Activated B cell treated with CpG ODN at 0.5 μM for 24 hours (primary cell): ENCODE data around the gene COL4A1. TPM values are rescaled to one million over a fixed set of nuclear protein-coding genes. Genes with fewer than 3 reads are reported as not detected.

ENCODE experiments used
- ATAC-seq: fragments of 200-7000 bp; cut with Tn5 transposase; one replicate; pipeline ENCODE4 v1.10.0; 2021; ENCODE audit warnings: low read depth, mild to moderate bottlenecking, moderate library complexity
- CTCF ChIA-PET: fragments of 350-600 bp; sonication (Branson Sonifier 250); formaldehyde crosslinking; loops from one replicate; lab custom pipeline; 2021; ENCODE audit warnings: antibody characterized with exemption; lab: Charles Lee
- POLR2A ChIA-PET: fragments of 350-600 bp; sonication (Branson Sonifier 250); formaldehyde crosslinking; loops from one replicate; lab custom pipeline; 2021; ENCODE audit warnings: antibody characterized with exemption; lab: Charles Lee
- DNase-seq: peaks from one replicate; pipeline ENCODE4 v3.0.0; 2022
- H3K27ac Mint-ChIP-seq: one replicate; pipeline ENCODE4 v1.8.0; 2020; ENCODE audit warnings: mixed read lengths
- H3K27me3 Mint-ChIP-seq: one replicate; pipeline ENCODE4 v1.8.0; 2021; ENCODE audit warnings: mixed read lengths
- H3K36me3 Mint-ChIP-seq: one replicate; pipeline ENCODE4 v1.8.0; 2021; ENCODE audit warnings: low read depth, mixed read lengths
- H3K4me1 Mint-ChIP-seq: one replicate; pipeline ENCODE4 v1.8.0; 2021; ENCODE audit warnings: mixed read lengths
- H3K4me3 Mint-ChIP-seq: one replicate; pipeline ENCODE4 v1.8.0; 2020; ENCODE audit warnings: mild to moderate bottlenecking, mixed read lengths
- H3K9me3 Mint-ChIP-seq: one replicate; pipeline ENCODE4 v1.8.0; 2020; ENCODE audit warnings: mixed read lengths
- CTCF ChIP-seq: fragments of 200-600 bp; IDR thresholded peaks from one replicate; pipeline ENCODE4 v1.8.0; 2022; ENCODE audit warnings: antibody characterized with exemption, mild to moderate bottlenecking
- intact Hi-C: fragments of 100-400 bp; cut with micrococcal nuclease; formaldehyde crosslinking; loops from one replicate; pipeline ENCODE4 v1.15.1; 2024
- total RNA-seq: library from RNA; stranded (reverse); gene quantifications from 2 replicates; pipeline ENCODE4 v1.2.3, GENCODE V29; 2022

The COL4A1 gene
- not detected in 2 replicates for total RNA-seq

- no peak for DNase-seq
- intact Hi-C loops, result no loop called here
- Mint-ChIP-seq H3K27ac (no peak within 1 kb of the TSS), H3K27me3 (peaks cover 56% of the 10 kb centered on the region), H3K9me3 (no peaks in the 10 kb centered on the region), H3K4me3 (no peak within 1 kb of the TSS), H3K4me1 (peaks cover 3% of the 10 kb centered on the region), H3K36me3 (no peaks in the 10 kb centered on the region)
- TF ChIP-seq CTCF, result no peak
- CTCF ChIA-PET, result no interaction called here
- ATAC-seq, result no peak
- POLR2A ChIA-PET, result no interaction called here
These were observed at the start of gene COL4A1, which contains the start of gene COL4A2 for GRCh38 chr13:110306960-110307766. TSS of gene COL4A1 (minus strand) at chr13:110307157. CDS start at chr13:110307027, 130 bp downstream. TSS of gene COL4A2 (plus strand) at chr13:110307284. CDS start at chr13:110307904, 620 bp downstream.

- CTCF ChIA-PET, result no interaction called here
- Mint-ChIP-seq H3K27me3 (peaks cover 1% of the 10 kb centered on the region), H3K27ac (no peak overlapping the region), H3K4me1 (no peaks in the 10 kb centered on the region), H3K4me3 (no peak overlapping the region), H3K36me3 (no peaks in the 10 kb centered on the region), H3K9me3 (no peaks in the 10 kb centered on the region)
- intact Hi-C loops, result no loop called here
- DNase-seq, result no peak
- POLR2A ChIA-PET, result no interaction called here
- TF ChIP-seq CTCF, result no peak
- ATAC-seq, result no peak
These were observed 49.4 kb upstream of the COL4A1 start for GRCh38 chr13:110356362-110356761.

- CTCF ChIA-PET, result no interaction called here
- ATAC-seq (no peak), DNase-seq (no peak)
- H3K4me1 Mint-ChIP-seq, result no peaks in the 10 kb centered on the region
- POLR2A ChIA-PET, result no interaction called here
- H3K27me3 Mint-ChIP-seq, result peaks cover 2% of the 10 kb centered on the region
- H3K9me3 Mint-ChIP-seq, result no peaks in the 10 kb centered on the region
- H3K27ac Mint-ChIP-seq, result no peak overlapping the region
- intact Hi-C loops, result no loop called here
- TF ChIP-seq CTCF, result no peak
- H3K4me3 Mint-ChIP-seq, result no peak overlapping the region
- H3K36me3 Mint-ChIP-seq, result no peaks in the 10 kb centered on the region
These were observed 47.9 kb upstream of the COL4A1 start for GRCh38 chr13:110354715-110355473.

- no peak for DNase-seq
- POLR2A ChIA-PET, result no interaction called here
- no peaks in the 10 kb centered on the region for H3K4me1 Mint-ChIP-seq
These were observed 47.2 kb upstream of the COL4A1 start for GRCh38 chr13:110354123-110354627.

More at GRCh38 chr13:110354123-110354627, 47.2 kb upstream of the COL4A1 start:
- CTCF ChIA-PET, result no interaction called here
- Mint-ChIP-seq H3K9me3 (no peaks in the 10 kb centered on the region), H3K27ac (no peak overlapping the region), H3K27me3 (peaks cover 2% of the 10 kb centered on the region), H3K36me3 (no peaks in the 10 kb centered on the region), H3K4me3 (no peak overlapping the region)
- no peak for TF ChIP-seq CTCF
- intact Hi-C loops, result no loop called here
- ATAC-seq, result no peak
